ENCODE results near the gene GCLC. TPM values are rescaled to one million over a fixed set of nuclear protein-coding genes. Genes with fewer than 3 reads are reported as not detected.

The GCLC gene
- total RNA-seq, 1 experiment from 2014 or later: 33.5 TPM

DNA sequence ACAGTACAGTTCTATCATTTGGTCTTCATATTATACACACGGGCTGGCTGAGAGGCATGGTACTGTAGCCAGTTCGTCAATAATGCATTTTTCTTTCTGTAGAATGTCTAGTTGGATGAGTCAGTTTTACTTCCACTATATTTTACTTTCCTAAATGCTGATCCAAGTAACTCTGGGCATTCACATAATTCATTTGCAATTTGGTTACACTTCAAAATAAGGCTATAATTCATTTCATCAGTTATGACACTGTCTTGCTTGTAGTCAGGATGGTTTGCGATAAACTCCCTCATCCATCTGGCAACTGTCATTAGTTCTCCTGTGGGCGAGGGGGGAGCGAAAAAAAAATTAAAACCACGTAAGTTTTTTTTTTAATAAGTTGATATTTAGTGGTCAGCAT is 46.3 kb downstream of the GCLC start:
- TF ChIP-seq EZH2 (IDR thresholded peaks at IDR 0.05; ENCODE audit: borderline replicate concordance, low read depth, low read length, poor library complexity, severe bottlenecking): no peak
- TF ChIP-seq, protein P1, sequence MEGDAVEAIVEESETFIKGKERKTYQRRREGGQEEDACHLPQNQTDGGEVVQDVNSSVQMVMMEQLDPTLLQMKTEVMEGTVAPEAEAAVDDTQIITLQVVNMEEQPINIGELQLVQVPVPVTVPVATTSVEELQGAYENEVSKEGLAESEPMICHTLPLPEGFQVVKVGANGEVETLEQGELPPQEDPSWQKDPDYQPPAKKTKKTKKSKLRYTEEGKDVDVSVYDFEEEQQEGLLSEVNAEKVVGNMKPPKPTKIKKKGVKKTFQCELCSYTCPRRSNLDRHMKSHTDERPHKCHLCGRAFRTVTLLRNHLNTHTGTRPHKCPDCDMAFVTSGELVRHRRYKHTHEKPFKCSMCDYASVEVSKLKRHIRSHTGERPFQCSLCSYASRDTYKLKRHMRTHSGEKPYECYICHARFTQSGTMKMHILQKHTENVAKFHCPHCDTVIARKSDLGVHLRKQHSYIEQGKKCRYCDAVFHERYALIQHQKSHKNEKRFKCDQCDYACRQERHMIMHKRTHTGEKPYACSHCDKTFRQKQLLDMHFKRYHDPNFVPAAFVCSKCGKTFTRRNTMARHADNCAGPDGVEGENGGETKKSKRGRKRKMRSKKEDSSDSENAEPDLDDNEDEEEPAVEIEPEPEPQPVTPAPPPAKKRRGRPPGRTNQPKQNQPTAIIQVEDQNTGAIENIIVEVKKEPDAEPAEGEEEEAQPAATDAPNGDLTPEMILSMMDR (conservative IDR thresholded peaks at IDR 0.05; ENCODE audit: low read depth, low read length): no peak
- peaks cover 6% of the 10 kb centered on the region for H3K36me3 ChIP-seq (ENCODE audit: insufficient read depth, low read length, poor library complexity, severe bottlenecking)
- H3K4me1 ChIP-seq (ENCODE audit: insufficient read depth, low read length, poor library complexity, severe bottlenecking): no peaks in the 10 kb centered on the region
- H3K27ac ChIP-seq (ENCODE audit: low read depth, low read length, poor library complexity, severe bottlenecking): no peak overlapping the region
- ChIA-PET POLR2A (ENCODE audit: low non-redundant PET) (no interaction called here), CTCF (no interaction called here)
- H3K27me3 ChIP-seq (replicated peaks; ENCODE audit: insufficient read depth, low read depth, low read length, poor library complexity): no peaks in the 10 kb centered on the region
- BruUV-seq (replicated peaks): no TSS peak
- intact Hi-C loops (cut with micrococcal nuclease; ENCODE audit: unreplicated experiment): no loop called here
- no peak overlapping the region for H3K4me3 ChIP-seq (ENCODE audit: low read depth, low read length, poor library complexity, severe bottlenecking)
- DNase-seq (ENCODE audit: low spot score): no peak
- H3K9me3 ChIP-seq (ENCODE audit: low read depth, low read length, poor library complexity, severe bottlenecking): no peaks in the 10 kb centered on the region

DNA sequence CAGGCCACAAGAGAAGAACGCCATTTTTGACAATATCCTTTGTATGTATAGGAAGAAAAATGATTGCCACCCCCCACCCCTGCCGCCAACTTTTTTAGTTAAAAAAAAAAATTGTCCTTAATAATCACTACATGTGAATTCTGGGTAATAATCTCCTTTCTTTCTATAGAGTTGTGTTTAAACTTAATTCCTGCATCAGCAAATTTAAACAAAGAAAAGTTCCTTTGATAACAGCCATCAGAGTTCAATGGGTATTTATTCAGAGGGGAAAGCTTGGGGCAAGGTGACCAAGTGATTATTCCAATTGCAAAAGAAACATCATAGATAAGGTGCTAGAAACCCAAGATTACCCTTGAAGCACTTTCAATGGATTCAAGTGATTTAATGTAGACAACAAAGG is 47.0 kb downstream of the GCLC start:
- H3K9me3 ChIP-seq (ENCODE audit: low read depth, low read length, poor library complexity, severe bottlenecking): no peaks in the 10 kb centered on the region
- H3K27me3 ChIP-seq (replicated peaks; ENCODE audit: insufficient read depth, low read depth, low read length, poor library complexity): no peaks in the 10 kb centered on the region
- DNase-seq (ENCODE audit: low spot score): no peak
- H3K4me1 ChIP-seq (ENCODE audit: insufficient read depth, low read length, poor library complexity, severe bottlenecking): no peaks in the 10 kb centered on the region
- ChIA-PET POLR2A (ENCODE audit: low non-redundant PET) (no interaction called here), CTCF (no interaction called here)
- TF ChIP-seq, protein P1 (conservative IDR thresholded peaks at IDR 0.05; ENCODE audit: low read depth, low read length): no peak
- no peak for TF ChIP-seq EZH2 (IDR thresholded peaks at IDR 0.05; ENCODE audit: borderline replicate concordance, low read depth, low read length, poor library complexity, severe bottlenecking)
- intact Hi-C loops (cut with micrococcal nuclease; ENCODE audit: unreplicated experiment): no loop called here
- peaks cover 6% of the 10 kb centered on the region for H3K36me3 ChIP-seq (ENCODE audit: insufficient read depth, low read length, poor library complexity, severe bottlenecking)
- no TSS peak for BruUV-seq (replicated peaks)
- H3K4me3 ChIP-seq (ENCODE audit: low read depth, low read length, poor library complexity, severe bottlenecking): no peak overlapping the region
- no peak overlapping the region for H3K27ac ChIP-seq (ENCODE audit: low read depth, low read length, poor library complexity, severe bottlenecking)

DNA sequence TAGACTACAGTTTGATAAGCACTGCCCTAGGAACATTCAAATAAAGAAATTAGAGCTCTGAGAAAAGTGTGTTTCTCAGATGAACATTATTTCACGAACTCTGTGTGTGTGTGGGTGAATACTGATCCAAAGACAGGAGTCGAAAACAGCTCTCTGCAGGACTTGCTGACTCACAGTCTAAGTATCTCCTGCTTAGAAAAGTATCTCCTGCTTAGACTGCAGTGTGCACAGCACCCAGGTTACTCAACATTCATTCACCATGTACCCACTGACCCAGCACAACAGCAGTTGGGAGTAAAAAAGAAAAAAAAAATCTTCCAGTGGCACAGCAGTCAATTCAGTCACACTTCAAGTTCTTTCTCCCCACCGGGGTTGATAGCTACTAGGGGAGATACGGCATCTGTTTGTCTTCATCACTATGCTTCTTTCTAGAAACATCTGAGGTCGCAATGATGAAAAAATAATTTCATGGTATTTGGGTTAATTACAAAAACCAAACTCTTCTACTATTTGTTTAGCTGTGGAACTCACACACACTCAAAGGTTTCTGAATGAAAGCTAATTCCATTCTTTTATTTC is 48.0 kb downstream of the GCLC start:
- no peak for DNase-seq (ENCODE audit: low spot score)
- intact Hi-C loops (cut with micrococcal nuclease; ENCODE audit: unreplicated experiment): no loop called here
- H3K27ac ChIP-seq (ENCODE audit: low read depth, low read length, poor library complexity, severe bottlenecking): no peak overlapping the region
- ChIA-PET CTCF (interaction anchor here (1.0 to 1.2 kb wide), 2 partner anchors 222 to 231 kb away, joined by 3 read pairs; no protein-coding TSS in a partner anchor), POLR2A (ENCODE audit: low non-redundant PET) (no interaction called here)
- no TSS peak for BruUV-seq (replicated peaks)
- H3K27me3 ChIP-seq (replicated peaks; ENCODE audit: insufficient read depth, low read depth, low read length, poor library complexity): no peaks in the 10 kb centered on the region
- TF ChIP-seq EZH2 (IDR thresholded peaks at IDR 0.05; ENCODE audit: borderline replicate concordance, low read depth, low read length, poor library complexity, severe bottlenecking): no peak
- TF ChIP-seq, protein P1 (conservative IDR thresholded peaks at IDR 0.05; ENCODE audit: low read depth, low read length): no peak
- no peaks in the 10 kb centered on the region for H3K9me3 ChIP-seq (ENCODE audit: low read depth, low read length, poor library complexity, severe bottlenecking)
- peaks cover 6% of the 10 kb centered on the region for H3K36me3 ChIP-seq (ENCODE audit: insufficient read depth, low read length, poor library complexity, severe bottlenecking)
- H3K4me3 ChIP-seq (ENCODE audit: low read depth, low read length, poor library complexity, severe bottlenecking): no peak overlapping the region
- H3K4me1 ChIP-seq (ENCODE audit: insufficient read depth, low read length, poor library complexity, severe bottlenecking): no peaks in the 10 kb centered on the region

Measured in A673 (cell line).